ENCODE results near the gene RIN3.

DNA sequence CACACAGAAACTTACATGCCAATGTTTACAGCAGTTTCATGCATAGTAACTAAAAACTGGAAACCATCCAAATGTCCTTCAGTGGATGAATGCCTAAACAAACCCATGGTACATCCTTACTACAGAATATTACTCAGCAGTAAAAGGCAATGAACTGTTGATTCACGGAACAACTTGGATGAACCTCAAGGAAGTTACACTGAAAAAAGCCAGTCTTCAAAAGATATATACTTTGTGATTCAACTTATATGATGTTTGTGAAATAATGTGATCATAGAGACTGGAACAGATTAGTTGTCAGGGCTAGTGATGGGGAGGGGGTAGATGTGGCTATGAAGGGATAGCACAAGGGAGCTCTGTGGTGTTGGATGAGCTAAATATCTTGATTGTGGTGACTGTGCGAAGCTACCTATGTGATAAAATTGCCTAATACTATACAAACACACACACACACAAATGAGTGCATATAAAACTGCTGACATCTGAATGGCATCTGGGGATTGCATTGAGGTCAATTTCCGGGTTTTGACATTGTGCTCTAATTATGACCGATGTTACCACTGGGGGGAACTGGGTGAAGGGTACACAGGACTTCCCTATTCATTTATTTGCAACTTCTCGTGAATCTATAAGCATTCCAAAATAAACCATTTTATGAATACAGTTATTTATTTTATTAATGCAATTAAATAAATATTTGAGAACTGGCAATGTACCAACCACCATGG, 94.3 kb downstream of the RIN3 start:
- TF ChIP-seq, protein P1, sequence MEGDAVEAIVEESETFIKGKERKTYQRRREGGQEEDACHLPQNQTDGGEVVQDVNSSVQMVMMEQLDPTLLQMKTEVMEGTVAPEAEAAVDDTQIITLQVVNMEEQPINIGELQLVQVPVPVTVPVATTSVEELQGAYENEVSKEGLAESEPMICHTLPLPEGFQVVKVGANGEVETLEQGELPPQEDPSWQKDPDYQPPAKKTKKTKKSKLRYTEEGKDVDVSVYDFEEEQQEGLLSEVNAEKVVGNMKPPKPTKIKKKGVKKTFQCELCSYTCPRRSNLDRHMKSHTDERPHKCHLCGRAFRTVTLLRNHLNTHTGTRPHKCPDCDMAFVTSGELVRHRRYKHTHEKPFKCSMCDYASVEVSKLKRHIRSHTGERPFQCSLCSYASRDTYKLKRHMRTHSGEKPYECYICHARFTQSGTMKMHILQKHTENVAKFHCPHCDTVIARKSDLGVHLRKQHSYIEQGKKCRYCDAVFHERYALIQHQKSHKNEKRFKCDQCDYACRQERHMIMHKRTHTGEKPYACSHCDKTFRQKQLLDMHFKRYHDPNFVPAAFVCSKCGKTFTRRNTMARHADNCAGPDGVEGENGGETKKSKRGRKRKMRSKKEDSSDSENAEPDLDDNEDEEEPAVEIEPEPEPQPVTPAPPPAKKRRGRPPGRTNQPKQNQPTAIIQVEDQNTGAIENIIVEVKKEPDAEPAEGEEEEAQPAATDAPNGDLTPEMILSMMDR (IDR thresholded peaks at IDR 0.05), result no peak
- TF ChIP-seq POLR2A (IDR thresholded peaks at IDR 0.05), result no peak
- no peak for TF ChIP-seq POLR2AphosphoS5 (IDR thresholded peaks at IDR 0.05)
